Left lung (tissue), 8 donors: Measurements from ENCODE around the gene SHFL. TPM values are rescaled to one million over a fixed set of nuclear protein-coding genes. Genes with fewer than 3 reads are reported as not detected.

ENCODE experiments used
- microRNA-seq, 2 donors: library from miRNA; unstranded; fragments of <30 nt; microRNA quantifications; one replicate each; pipeline ENCODE4, GENCODE V29; 2019
- polyA plus RNA-seq, 6 donors: library from polyadenylated mRNA; unstranded; fragments of 120-200 nt; gene quantifications; one replicate each; pipeline ENCODE4 v1.2.1, GENCODE V29; 2013; ENCODE audit not compliant: insufficient read length in 6 of 6
- total RNA-seq, 2 donors: library from RNA; stranded (reverse); fragmentation: NEBNext Ultra II Directional; extraction: Animal tissue kit (Norgen Biotek cat#: 25700); gene quantifications; one replicate each; pipeline ENCODE4 v1.2.1, GENCODE V29; 2021
- donor health status: DM: no; HTN: yes; CAD: no.
- donor health status: DM: no; HTN: no; CAD: no.

SHFL gene
- total and polyA plus RNA-seq, 8 donors: 28.8 to 41.6 (median 35.8) TPM

Small RNA genes lying within 50 kb of the gene (microRNA-seq; reads per million reads assigned to microRNA genes)
- 0 reads per million in 2 donors for gene MIR5589

Other genes starting within 250 kb of the SHFL start
- gene OLFM2, start 149.8 kb upstream of the SHFL start, total RNA-seq: 10 to 100 TPM in 1 of 2 donors, 1 to 10 TPM in 1; 7.6 to 10.4 TPM
- 10 to 100 TPM; 25.1 to 33.9 (median 29.8) TPM for gene OLFM2, start 149.8 kb upstream of the SHFL start, polyA plus RNA-seq
- gene COL5A3, start 75.8 kb upstream of the SHFL start, total RNA-seq: 10 to 100 TPM; 15.9 to 21.9 TPM
- gene COL5A3, start 75.8 kb upstream of the SHFL start, polyA plus RNA-seq: 1 to 10 TPM; 4.5 to 8.0 (median 5.4) TPM
- gene RDH8, start 72.8 kb upstream of the SHFL start, total RNA-seq: not detected
- not detected for gene RDH8, start 72.8 kb upstream of the SHFL start, polyA plus RNA-seq
- under 1 TPM; 0.38 to 0.68 TPM for gene ANGPTL6, start 16.4 kb downstream of the SHFL start, total RNA-seq
- gene ANGPTL6, start 16.4 kb downstream of the SHFL start, polyA plus RNA-seq: 1 to 10 TPM; 1.4 to 3.1 (median 2.1) TPM
- gene PPAN, start 20.0 kb downstream of the SHFL start, total RNA-seq: 10 to 100 TPM; 23.4 to 49.8 TPM
- 10 to 100 TPM; 22.6 to 36.3 (median 28.5) TPM for gene PPAN, start 20.0 kb downstream of the SHFL start, polyA plus RNA-seq
- gene P2RY11, start 25.4 kb downstream of the SHFL start, total RNA-seq: 10 to 100 TPM in 1 of 2 donors, 1 to 10 TPM in 1; 8.4 to 24.4 TPM
- gene P2RY11, start 25.4 kb downstream of the SHFL start, polyA plus RNA-seq: 10 to 100 TPM in 5 of 6 donors, 1 to 10 TPM in 1; 9.3 to 15.8 (median 12.9) TPM
- 100 to 1,000 TPM; 162 to 166 TPM for gene EIF3G, start 33.6 kb downstream of the SHFL start, total RNA-seq
- 100 to 1,000 TPM; 180 to 208 (median 191) TPM for gene EIF3G, start 33.6 kb downstream of the SHFL start, polyA plus RNA-seq
- gene DNMT1, start 108.6 kb downstream of the SHFL start, total RNA-seq: 100 to 1,000 TPM in 1 of 2 donors, 10 to 100 TPM in 1; 65.1 to 141 TPM
- gene DNMT1, start 108.6 kb downstream of the SHFL start, polyA plus RNA-seq: 100 to 1,000 TPM; 141 to 191 (median 148) TPM
- gene S1PR2, start 145.0 kb downstream of the SHFL start, total RNA-seq: 10 to 100 TPM; 25.6 to 40.3 TPM
- gene S1PR2, start 145.0 kb downstream of the SHFL start, polyA plus RNA-seq: 10 to 100 TPM; 36.8 to 47.6 (median 43.2) TPM
- gene MRPL4, start 165.9 kb downstream of the SHFL start, total RNA-seq: 10 to 100 TPM; 37.2 to 53.1 TPM
- 10 to 100 TPM; 27.5 to 41.6 (median 34.6) TPM for gene MRPL4, start 165.9 kb downstream of the SHFL start, polyA plus RNA-seq
- gene ICAM1, start 184.8 kb downstream of the SHFL start, total RNA-seq: 100 to 1,000 TPM; 149 to 497 TPM
- gene ICAM1, start 184.8 kb downstream of the SHFL start, polyA plus RNA-seq: 10 to 100 TPM; 15.4 to 24.5 (median 17.4) TPM
- 10 to 100 TPM in 1 of 2 donors, 1 to 10 TPM in 1; 4.5 to 17.9 TPM for gene ICAM4, start 200.6 kb downstream of the SHFL start, total RNA-seq
- 10 to 100 TPM in 5 of 6 donors, 1 to 10 TPM in 1; 9.4 to 25.3 (median 14.7) TPM for gene ICAM4, start 200.6 kb downstream of the SHFL start, polyA plus RNA-seq
- gene ICAM5, start 203.6 kb downstream of the SHFL start, total RNA-seq: 10 to 100 TPM; 10.2 to 25.7 TPM
- gene ICAM5, start 203.6 kb downstream of the SHFL start, polyA plus RNA-seq: 10 to 100 TPM in 4 of 6 donors, 1 to 10 TPM in 2; 3.9 to 18.9 (median 11.4) TPM
- 1 to 10 TPM; 2.8 to 7.8 TPM for gene ZGLP1, start 223.5 kb downstream of the SHFL start, total RNA-seq
- 10 to 100 TPM in 2 of 6 donors, 1 to 10 TPM in 4; 5.6 to 11.9 (median 6.9) TPM for gene ZGLP1, start 223.5 kb downstream of the SHFL start, polyA plus RNA-seq
- gene FDX2, start 229.7 kb downstream of the SHFL start, total RNA-seq: 10 to 100 TPM; 19.8 to 25.4 TPM
- 10 to 100 TPM; 16.0 to 20.8 (median 19.3) TPM for gene FDX2, start 229.7 kb downstream of the SHFL start, polyA plus RNA-seq
- 10 to 100 TPM; 30.9 to 38.7 TPM for gene RAVER1, start 247.2 kb downstream of the SHFL start, total RNA-seq
- gene RAVER1, start 247.2 kb downstream of the SHFL start, polyA plus RNA-seq: 10 to 100 TPM; 21.6 to 39.0 (median 28.1) TPM